Measurements from ENCODE around the gene ROBO1.

ROBO1 gene

GRCh38 chr3:78834910-78835309, 932.9 kb downstream of the ROBO1 start:
- DNase-seq (ENCODE audit: low read depth): no peak

GRCh38 chr3:78832785-78833204, 935.0 kb downstream of the ROBO1 start:
- DNase-seq (ENCODE audit: low read depth): no peak

DNA sequence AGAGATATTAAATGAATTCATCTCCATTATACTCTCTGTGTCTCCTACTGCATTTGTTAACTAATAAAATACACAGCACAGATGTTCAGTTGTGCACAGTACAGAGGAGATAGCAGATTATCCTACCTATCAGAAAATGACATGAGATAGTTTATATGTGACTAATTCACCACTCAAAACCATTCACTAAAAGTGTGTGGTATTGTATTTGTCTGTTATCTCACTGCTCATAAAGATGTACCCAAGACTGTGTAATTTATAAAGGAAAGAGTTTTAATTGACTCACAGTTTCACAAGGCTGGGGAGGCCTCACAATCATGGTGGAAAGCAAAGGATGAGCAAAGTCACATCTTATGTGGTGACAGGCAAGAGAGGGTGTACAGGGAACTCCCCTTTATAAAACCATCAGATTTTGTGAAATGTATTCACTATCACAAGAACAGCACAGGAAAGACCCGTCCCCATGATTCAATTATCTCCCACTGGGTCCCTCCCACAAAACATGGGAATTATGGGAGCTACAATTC, 936.3 kb downstream of the ROBO1 start:
- no peak for DNase-seq (ENCODE audit: low read depth)

DNA sequence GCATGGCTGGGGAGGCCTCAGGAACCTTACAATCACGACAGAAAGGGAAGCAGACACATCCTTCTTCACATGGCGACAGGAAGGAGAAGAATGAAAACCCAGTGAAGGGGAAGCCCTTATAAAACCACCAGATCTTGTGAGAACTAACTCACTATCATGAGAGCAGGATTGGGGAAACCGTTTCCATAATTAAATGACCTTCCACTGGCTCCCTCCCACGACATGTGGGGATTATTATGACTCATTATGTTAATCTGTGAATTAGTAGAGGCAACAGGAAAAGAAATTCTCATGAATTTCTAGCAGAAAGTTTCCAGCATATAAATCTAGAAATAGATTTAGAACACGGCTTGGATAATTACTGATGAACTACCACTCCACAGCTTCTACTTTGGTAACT, 937.3 kb downstream of the ROBO1 start:
- DNase-seq (ENCODE audit: low read depth): no peak

DNA sequence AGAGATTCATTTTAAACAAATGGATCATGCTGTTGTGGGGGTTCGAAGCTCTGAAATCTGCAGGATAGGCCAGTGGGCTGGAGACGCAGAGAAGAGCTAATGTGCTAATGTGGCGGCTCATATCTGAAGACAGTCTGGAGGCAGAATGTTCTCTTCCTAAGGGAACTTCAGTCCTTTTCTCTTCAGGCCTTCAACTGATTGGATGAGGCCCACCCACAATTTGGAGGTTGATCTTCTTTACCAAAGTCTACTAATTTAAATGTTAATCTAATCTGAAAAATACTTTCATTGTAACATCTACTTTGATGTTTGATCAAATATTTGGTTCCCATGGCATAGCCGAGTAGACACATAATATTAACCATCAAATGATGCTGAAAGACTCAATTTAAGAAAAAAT, 940.2 kb downstream of the ROBO1 start:
- no peak for DNase-seq (ENCODE audit: low read depth)

- DNase-seq (ENCODE audit: low read depth): no peak
Measured at GRCh38 chr3:78825858-78826215, 942.0 kb downstream of the ROBO1 start.

DNA sequence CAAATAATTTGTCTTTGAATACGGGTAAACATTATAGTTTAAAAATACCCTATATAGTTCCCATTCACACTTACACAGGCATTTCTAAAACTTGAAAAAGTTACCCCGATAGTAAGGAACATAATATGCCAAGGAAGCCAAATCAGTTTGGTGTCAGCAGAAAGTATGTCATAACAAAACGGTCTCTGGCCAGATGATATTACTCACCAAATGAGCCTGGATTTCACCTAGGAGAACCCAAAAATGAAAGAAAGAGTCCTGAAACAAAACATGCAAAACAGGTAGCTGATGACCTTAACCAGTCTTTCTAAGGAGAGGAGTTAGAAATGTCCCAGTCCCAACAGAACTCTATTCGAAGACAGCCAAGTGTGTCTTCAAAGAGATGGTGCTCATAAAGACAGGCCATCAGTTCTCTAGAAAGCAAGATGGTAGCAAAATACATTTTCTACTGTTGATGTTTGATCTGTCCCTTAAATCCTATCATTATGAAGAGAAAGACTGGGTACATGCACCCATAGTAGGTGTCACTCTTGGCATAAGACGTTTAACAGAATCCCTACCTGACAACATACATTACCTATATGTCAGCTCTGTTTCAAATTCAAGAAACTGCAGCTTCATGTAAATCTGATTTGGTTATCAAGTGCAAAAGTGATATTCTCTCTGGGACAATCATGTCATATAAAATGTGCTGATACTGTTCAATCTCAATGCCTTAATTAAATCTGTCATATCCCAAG, 942.5 kb downstream of the ROBO1 start:
- no peak for DNase-seq (ENCODE audit: low read depth)

GRCh38 chr3:78823859-78824258, 943.9 kb downstream of the ROBO1 start:
- no peak for DNase-seq (ENCODE audit: low read depth)

DNA sequence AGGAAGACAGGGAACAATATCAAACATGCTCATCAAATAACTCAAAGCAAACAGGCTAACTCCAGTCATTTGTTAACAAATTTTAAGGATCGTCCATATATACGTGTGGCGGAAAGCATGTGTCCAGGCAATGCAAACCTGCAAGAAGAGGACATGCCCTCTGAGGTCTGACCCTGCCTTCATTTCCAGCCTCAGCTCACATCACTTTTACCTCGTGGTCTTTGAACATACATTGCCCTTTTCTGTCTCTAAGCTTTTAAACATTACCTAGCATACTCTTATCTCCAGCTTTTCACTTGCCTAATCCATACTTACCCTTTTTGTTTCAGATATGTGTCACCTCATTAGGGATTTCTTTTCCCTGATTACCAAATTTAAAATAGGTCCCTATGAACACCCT, 944.4 kb downstream of the ROBO1 start:
- no peak for DNase-seq (ENCODE audit: low read depth)

GRCh38 chr3:78822726-78823125, 945.1 kb downstream of the ROBO1 start:
- DNase-seq (ENCODE audit: low read depth): no peak

DNA sequence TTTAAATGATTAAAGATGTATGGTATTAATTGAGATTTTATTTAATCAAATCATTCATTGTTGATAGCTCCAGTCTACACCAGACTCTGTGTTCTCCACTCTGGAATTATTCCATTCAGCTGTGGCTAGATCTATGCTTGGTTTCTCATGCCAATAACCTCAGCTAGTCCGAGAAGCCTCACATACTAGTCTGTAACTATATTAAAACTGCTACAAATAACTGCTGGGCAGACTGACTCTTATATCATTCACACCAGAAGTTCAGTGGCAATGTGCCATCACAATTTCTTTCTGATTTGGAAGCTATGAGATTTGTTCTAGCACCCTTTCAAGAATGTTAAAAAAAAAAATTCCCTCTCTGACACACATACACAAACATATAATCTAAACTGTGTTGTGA, 947.3 kb downstream of the ROBO1 start:
- no peak for DNase-seq (ENCODE audit: low read depth)

GRCh38 chr3:78818161-78818985, 949.4 kb downstream of the ROBO1 start:
- no peak for DNase-seq (ENCODE audit: low read depth)

- no peak for DNase-seq (ENCODE audit: low read depth)
Measured at GRCh38 chr3:78814893-78815562, 952.8 kb downstream of the ROBO1 start.

- no peak for DNase-seq (ENCODE audit: low read depth)
Measured at GRCh38 chr3:78812166-78812565, 955.6 kb downstream of the ROBO1 start.

DNA sequence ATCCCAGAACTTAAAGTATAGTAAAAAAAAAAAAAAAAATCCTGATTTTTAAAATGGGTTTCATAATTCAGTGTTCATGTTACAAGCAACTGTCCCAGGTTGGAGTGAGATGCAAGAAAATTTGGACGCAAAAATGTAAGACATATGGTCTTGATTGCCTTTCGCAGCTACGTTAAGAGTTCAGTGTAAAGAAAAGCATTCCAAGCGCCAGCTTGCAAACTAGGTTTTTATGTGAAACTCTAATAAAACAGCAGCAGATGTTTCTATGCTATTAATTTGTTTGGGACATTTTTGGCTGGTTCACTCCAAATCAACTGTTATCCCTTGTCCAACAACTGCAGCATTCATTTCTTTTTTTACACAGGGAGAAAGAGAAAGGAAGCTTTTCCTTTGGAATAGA, 957.8 kb downstream of the ROBO1 start:
- no peak for DNase-seq (ENCODE audit: low read depth)

DNA sequence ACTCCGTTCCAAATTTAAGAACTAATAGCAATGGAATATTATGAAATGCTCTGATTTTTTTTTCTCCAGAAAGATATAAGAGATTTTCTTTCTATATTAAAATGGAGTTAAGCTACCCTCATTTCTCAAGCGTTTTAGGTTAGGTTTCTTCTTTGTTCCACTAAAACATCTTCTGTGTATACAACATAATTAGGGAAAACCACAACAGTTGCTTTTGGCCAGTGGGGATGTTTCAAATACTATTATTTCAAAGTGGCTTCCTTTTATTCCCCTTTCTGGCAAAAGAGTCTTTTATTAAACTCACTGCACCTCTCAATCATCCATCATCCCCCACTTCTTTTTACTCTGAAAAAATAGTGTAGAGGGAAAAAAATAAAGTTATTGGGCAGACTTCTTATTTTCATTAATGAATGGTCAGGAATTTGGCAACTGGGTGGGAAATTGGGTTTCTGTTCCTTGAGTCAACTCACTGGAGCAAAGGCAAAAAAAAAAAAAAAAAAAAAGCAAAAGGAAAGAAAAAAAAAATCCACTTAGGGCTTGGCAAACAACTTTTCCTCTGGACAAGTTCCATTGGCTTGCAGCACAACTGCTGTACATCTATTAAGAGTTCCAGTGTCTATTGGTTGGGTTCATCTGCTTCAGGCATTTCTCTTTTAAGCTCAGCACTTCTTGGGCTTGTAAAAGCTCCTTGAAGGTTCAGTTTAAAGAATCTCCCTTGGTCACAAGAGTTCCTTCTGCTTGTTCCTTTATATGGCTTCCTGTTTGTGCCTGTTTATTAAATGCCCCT, 963.4 kb downstream of the ROBO1 start:
- no peak for DNase-seq (ENCODE audit: low read depth)

- DNase-seq (ENCODE audit: low read depth): no peak
Measured at GRCh38 chr3:78802562-78802930, 965.3 kb downstream of the ROBO1 start.

DNA sequence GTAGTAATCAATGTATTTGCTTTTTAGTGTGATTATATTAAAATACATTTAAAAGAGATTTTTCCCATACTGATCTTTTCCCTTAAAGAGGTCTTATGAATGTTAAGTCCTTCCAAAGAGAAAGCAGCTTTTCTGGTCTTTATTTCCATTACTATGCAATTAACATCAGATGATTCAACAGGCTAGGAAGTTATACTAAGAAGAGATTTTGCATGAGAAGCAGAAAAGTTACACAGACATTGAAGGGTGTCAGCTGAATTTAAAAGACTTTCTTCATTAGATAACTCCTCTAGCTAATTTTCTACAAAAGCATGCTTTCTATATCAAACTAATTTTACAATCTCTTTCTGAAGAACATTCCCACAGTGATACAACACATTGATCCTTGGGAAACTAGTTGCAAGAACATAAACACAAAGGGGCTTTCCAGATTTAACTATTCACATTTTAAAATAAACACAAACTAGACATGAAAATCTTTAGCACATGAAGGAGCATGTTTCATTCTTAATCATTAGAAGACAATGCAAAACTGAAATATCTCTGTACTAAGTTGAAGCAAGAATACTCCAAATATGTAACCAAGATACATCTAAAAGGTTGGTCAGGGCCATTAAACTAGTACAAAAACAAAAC, 965.8 kb downstream of the ROBO1 start:
- DNase-seq (ENCODE audit: low read depth): no peak

- DNase-seq (ENCODE audit: low read depth): no peak
Measured at GRCh38 chr3:78799681-78800080, 968.1 kb downstream of the ROBO1 start.

- no peak for DNase-seq (ENCODE audit: low read depth)
Measured at GRCh38 chr3:78798266-78798832, 969.4 kb downstream of the ROBO1 start.

DNA sequence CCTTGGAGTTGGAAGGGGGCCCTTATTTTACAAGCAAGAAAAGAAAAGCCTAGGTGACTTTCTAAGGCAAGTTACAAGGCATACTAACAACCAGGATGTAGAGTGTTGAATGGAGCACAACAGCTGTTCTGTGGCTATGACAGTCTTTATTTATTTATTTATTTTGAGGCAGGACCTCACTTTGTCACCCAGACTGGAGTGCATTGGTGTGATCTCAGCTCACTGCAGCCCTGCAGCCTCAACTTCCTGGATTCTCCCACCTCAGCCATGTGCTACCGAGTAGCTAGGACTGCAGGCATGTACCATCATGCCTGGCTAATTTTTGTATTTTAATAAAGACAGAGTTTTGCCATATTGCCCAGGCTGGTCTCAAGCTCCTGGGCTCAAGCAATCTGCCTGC, 973.4 kb downstream of the ROBO1 start:
- no peak for DNase-seq (ENCODE audit: low read depth)
